Body of pancreas (tissue), 4 donors: ENCODE measurements around the gene FYB1. TPM values are rescaled to one million over a fixed set of nuclear protein-coding genes. Genes with fewer than 3 reads are reported as not detected.

Experiments
- ATAC-seq: fragments of 150-250 bp; one replicate; pipeline ENCODE4 v1.9.1; 2016
- DNase-seq, 4 donors: peaks; one replicate each; pipeline ENCODE4 v3.0.0-alpha.2; 2019
- H3K27ac ChIP-seq, 4 donors: fragments of 200-600 bp; sonication (generic); 1 replicate in 3 of 4; 2 replicates in 1 of 4; pipeline versions ENCODE4 v1.5.1 to v1.6.1; 2016 to 2019; ENCODE audit warnings: mild to moderate bottlenecking in 1 of 4, mixed read lengths in 1 of 4, moderate library complexity in 1 of 4
- H3K27me3 ChIP-seq, 2 donors: fragments of 200-600 bp; sonication (generic); one replicate each; pipeline ENCODE4 v1.6.0; 2016; ENCODE audit warnings: mild to moderate bottlenecking in 1 of 2
- H3K36me3 ChIP-seq, 2 donors: fragments of 200-600 bp; sonication (generic); replicated peaks in 1 of 2; 2 replicates each; pipeline ENCODE4 v1.5.1; 2016; ENCODE audit warnings: low read depth in 2 of 2; ENCODE audit not compliant: insufficient read depth in 1 of 2
- H3K4me1 ChIP-seq: fragments of 200-600 bp; sonication (generic); one replicate; pipeline ENCODE4 v1.6.0; 2016
- H3K4me3 ChIP-seq, 2 donors: fragments of 200-600 bp; sonication (generic); 1 replicate in 1 of 2; 2 replicates in 1 of 2; pipeline ENCODE4 v1.5.1; 2016 to 2019
- H3K9me3 ChIP-seq, 3 donors: fragments of 200-600 bp; sonication (generic); 1 replicate in 2 of 3; 2 replicates in 1 of 3; pipeline ENCODE4 v1.5.1; 2016
- POLR2A ChIP-seq, 3 donors: fragments of 450-650 bp; IDR thresholded peaks; one replicate each; pipeline ENCODE4 v1.6.1; 2016; ENCODE audit warnings: antibody characterized with exemption in 3 of 3, mild to moderate bottlenecking in 2 of 3
- WGBS, 2 donors: methylation state at CpG; one replicate each; pipeline ENCODE4 v1.1.5; 2017; 5-methylcytosine and 5-hydroxymethylcytosine counted together
- intact Hi-C: fragments of 100-400 bp; cut with DNase I; formaldehyde crosslinking; loops from one replicate; pipeline ENCODE4 v1.15.1; 2023
- total RNA-seq, 2 donors: library from RNA; depleted of rRNA; stranded (reverse); fragments of >200 nt; gene quantifications; one replicate each; pipeline ENCODE4 v1.1.0, GENCODE V29; 2016
- TF ChIP-seq, protein P1 (sequence below), 7 experiments: fragments of 450-650 bp in 4 of 7; fragments of 200-600 bp in 3 of 7; sonication (generic) in 3 of 7; IDR thresholded peaks; one replicate each; pipeline ENCODE4 v1.5.1; 2016 to 2019; ENCODE audit warnings: antibody characterized with exemption in 7 of 7

Gene FYB1
- total RNA-seq, 2 donors from 2014 or later: 2.9 to 3.0 TPM

DNA sequence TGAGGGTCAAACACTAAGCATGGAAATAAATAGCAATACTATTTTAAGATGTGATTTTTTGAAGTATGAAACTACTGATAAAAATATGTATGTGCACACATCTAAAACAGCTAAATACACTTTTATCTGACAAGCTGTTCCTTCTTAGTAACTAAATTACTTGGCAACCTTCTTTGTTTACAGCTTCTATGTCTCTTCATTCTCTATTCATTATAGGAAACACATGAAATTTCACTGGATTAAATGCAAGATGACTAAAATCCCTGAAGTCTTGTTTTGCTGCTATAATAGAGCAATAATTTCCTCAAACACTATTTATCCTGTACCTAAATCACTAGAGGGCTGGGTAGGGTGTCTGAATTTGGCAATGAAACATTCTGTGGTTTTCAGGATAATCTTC lies 156.8 kb downstream of the FYB1 start:
- TF ChIP-seq, protein P1, sequence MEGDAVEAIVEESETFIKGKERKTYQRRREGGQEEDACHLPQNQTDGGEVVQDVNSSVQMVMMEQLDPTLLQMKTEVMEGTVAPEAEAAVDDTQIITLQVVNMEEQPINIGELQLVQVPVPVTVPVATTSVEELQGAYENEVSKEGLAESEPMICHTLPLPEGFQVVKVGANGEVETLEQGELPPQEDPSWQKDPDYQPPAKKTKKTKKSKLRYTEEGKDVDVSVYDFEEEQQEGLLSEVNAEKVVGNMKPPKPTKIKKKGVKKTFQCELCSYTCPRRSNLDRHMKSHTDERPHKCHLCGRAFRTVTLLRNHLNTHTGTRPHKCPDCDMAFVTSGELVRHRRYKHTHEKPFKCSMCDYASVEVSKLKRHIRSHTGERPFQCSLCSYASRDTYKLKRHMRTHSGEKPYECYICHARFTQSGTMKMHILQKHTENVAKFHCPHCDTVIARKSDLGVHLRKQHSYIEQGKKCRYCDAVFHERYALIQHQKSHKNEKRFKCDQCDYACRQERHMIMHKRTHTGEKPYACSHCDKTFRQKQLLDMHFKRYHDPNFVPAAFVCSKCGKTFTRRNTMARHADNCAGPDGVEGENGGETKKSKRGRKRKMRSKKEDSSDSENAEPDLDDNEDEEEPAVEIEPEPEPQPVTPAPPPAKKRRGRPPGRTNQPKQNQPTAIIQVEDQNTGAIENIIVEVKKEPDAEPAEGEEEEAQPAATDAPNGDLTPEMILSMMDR (IDR thresholded peaks at IDR 0.05): no peak
- no peak for TF ChIP-seq POLR2A (IDR thresholded peaks at IDR 0.05)
- Histone ChIP-seq H3K36me3 (no peaks in the 10 kb centered on the region), H3K4me1 (peaks cover 27% of the 10 kb centered on the region), H3K9me3 (peaks cover 0 to 3% (median 0%) of the 10 kb centered on the region in 3 donors), H3K4me3 (no peak overlapping the region), H3K27ac (no peak overlapping the region), H3K27me3 (no peaks in the 10 kb centered on the region)
- ATAC-seq (no peak), DNase-seq (no peak)
- intact Hi-C loops: no loop called here

DNA sequence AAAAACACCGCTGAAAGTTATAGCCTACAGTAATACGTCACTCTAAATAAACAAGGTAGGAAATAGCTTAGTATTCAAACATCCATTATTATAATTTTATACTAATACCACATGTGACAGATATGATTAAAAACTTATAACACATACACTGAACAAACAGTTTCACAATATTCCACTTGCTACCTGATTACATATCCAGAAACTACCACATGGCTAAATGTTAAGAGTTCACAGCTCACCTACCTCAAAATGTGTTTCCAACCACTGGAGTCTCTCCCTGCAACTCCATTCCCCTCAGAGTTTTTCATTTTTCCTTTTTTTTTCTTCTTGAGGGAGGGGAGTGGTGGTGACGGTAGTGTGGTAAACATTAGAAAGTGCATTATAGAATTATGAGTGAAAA lies 157.3 kb downstream of the FYB1 start:
- WGBS, 2 donors: 49 to 50% methylated on average over 3 of the region's 3 CpGs
- Histone ChIP-seq H3K36me3 (no peaks in the 10 kb centered on the region), H3K4me3 (no peak overlapping the region), H3K9me3 (peaks cover 0 to 3% (median 0%) of the 10 kb centered on the region in 3 donors), H3K27me3 (no peaks in the 10 kb centered on the region), H3K4me1 (peaks cover 27% of the 10 kb centered on the region), H3K27ac (no peak overlapping the region)
- no peak for TF ChIP-seq POLR2A (IDR thresholded peaks at IDR 0.05)
- TF ChIP-seq, protein P1 (IDR thresholded peaks at IDR 0.05): no peak
- no peak for ATAC-seq
- DNase-seq: no peak
- intact Hi-C loops: no loop called here

DNA sequence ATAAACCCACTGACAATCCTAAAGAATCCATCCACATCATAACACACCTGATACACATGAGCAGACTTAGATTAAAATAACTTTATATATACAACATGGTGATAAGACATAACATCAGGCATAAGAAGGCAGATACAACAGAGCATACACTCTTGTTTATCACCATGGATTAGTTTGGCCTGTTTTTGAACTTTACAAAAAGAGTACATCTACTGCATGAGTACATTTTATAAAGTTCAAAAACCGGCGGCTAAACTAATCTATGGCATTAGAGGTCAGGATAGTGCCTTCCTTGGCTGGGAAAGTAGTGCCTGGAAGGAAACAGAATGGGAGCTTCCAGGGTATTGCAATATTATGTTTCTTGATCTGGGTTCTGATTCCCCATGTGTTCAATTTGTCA lies 160.3 kb downstream of the FYB1 start:
- peaks cover 52% of the 10 kb centered on the region for H3K4me1 ChIP-seq

DNA sequence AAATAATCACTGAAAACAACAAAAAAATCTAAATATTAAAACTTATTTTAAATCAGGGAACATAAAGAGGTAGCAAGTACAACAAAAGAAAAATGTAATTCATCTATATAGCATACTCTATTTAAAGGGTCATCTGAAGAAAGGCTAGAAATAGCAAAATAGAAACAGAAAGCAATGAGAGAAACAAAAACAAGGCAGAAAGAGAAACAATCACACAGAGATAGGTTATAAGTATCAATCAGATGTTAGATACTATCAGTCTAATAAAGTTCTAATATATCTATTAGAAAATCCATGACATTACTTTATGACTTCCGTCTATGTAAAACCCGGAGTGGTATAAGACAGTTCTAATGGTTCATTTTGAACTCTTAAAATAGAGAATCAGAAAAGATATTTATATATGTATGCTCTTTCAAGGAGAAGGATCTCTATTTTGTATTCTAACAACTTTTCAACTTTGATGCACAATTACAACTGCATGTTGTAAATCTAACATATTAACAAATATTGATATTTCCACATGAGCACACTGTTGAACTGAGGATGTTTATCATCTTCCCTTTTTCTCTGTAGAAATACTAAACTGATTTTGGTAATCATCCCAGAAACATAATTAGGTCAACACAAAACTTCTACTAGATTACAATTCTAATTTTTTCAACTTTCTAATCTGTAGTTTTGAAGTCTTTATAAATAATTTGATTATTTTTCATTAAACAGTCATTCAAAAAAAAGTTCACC lies 161.0 kb downstream of the FYB1 start:
- Histone ChIP-seq H3K27me3 (no peaks in the 10 kb centered on the region), H3K36me3 (no peaks in the 10 kb centered on the region), H3K4me1 (peaks cover 52% of the 10 kb centered on the region), H3K4me3 (no peak overlapping the region), H3K9me3 (no peaks in the 10 kb centered on the region), H3K27ac (peak overlapping the region in 1 of 4 donors; percentile 32)
- 53 to 54% methylated on average over 2 of the region's 2 CpGs for WGBS, 2 donors
- ATAC-seq: no peak
- no peak for TF ChIP-seq POLR2A (IDR thresholded peaks at IDR 0.05)
- TF ChIP-seq, protein P1 (IDR thresholded peaks at IDR 0.05): no peak
- DNase-seq: no peak
- intact Hi-C loops: no loop called here

More for the DNA sequence above, 160.3 kb downstream of the FYB1 start:
- 47 to 59% methylated on average over 2 of the region's 2 CpGs for WGBS, 2 donors
- Histone ChIP-seq H3K9me3 (no peaks in the 10 kb centered on the region), H3K27me3 (no peaks in the 10 kb centered on the region), H3K27ac (no peak overlapping the region), H3K36me3 (no peaks in the 10 kb centered on the region), H3K4me3 (no peak overlapping the region)
- DNase-seq (no peak), ATAC-seq (no peak)
- TF ChIP-seq POLR2A (IDR thresholded peaks at IDR 0.05): no peak
- TF ChIP-seq, protein P1 (IDR thresholded peaks at IDR 0.05): no peak
- intact Hi-C loops: no loop called here

DNA sequence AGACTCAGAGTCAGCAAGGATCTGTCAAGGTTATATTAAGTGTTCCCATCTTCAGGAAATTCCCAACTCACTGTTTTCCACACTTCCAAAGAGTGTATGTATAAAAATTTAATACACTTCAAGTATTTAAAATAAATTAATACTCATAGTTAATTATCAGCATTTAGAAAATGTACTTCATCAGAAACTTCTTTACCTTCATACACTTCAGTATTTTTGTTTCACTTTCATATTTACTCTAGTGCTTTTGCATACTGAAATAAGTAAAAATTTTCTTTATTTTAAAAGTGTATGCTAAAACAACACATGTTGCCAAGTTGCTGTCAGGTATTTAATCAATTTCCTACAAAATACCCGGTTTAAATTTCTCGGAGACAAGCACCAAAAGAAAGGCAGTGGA lies 161.6 kb downstream of the FYB1 start:
- Histone ChIP-seq H3K36me3 (no peaks in the 10 kb centered on the region), H3K9me3 (no peaks in the 10 kb centered on the region), H3K27me3 (no peaks in the 10 kb centered on the region), H3K4me1 (peaks cover 48% of the 10 kb centered on the region), H3K27ac (peak overlapping the region in 1 of 4 donors; percentile 32), H3K4me3 (no peak overlapping the region)
- ATAC-seq (no peak), DNase-seq (no peak)
- intact Hi-C loops: no loop called here
- no peak for TF ChIP-seq POLR2A (IDR thresholded peaks at IDR 0.05)
- WGBS, 2 donors: 0 to 2% methylated on average over 2 of the region's 2 CpGs
